ENCODE measurements around the gene CEND1. TPM values are rescaled to one million over a fixed set of nuclear protein-coding genes. Genes with fewer than 3 reads are reported as not detected.

The CEND1 gene
- total and polyA plus RNA-seq, 2 of the 13 experiments (the other 11 are each of a cell fraction or from before 2014, with no cell fraction given): not detected

GRCh38 chr11:777288-778255 lies 12.3 kb downstream of the CEND1 start, which contains the start of gene GATD1 (continued):
- TF ChIP-seq KLF16 (CRISPR knock-in tag; IDR thresholded peaks at IDR 0.05) (no peak), ZBED4 (CRISPR knock-in tag; IDR thresholded peaks at IDR 0.05; ENCODE audit: borderline replicate concordance) (no peak), ZNF337 (CRISPR knock-in tag; IDR thresholded peaks at IDR 0.05; ENCODE audit: borderline replicate concordance, low read depth) (no peak), ZNF142 (CRISPR knock-in tag; IDR thresholded peaks at IDR 0.05) (no peak), MTA3 (CRISPR knock-in tag; IDR thresholded peaks at IDR 0.05) (no peak), ZNF83 (CRISPR knock-in tag; IDR thresholded peaks at IDR 0.05; ENCODE audit: borderline replicate concordance) (no peak), CENPT (CRISPR knock-in tag; IDR thresholded peaks at IDR 0.05; ENCODE audit: low read depth) (peak; percentile 84; the same call in 1 of the 2 replicates), ZFP36L1 (CRISPR knock-in tag; IDR thresholded peaks at IDR 0.05) (no peak), CHD4 (IDR thresholded peaks at IDR 0.05; ENCODE audit: borderline replicate concordance, low read length) (no peak), HNF4G (IDR thresholded peaks at IDR 0.05; ENCODE audit: borderline replicate concordance, low read depth, low read length) (0 out of 2 replicates have a peak, but pooled peaks have one; percentile 8), HNF4G (CRISPR knock-in tag; IDR thresholded peaks at IDR 0.05; ENCODE audit: borderline replicate concordance, low read depth) (0 out of 2 replicates have a peak, but pooled peaks have one; percentile 19), ZNF580 (CRISPR knock-in tag; IDR thresholded peaks at IDR 0.05; ENCODE audit: borderline replicate concordance, low read depth) (0 out of 2 replicates have a peak, but pooled peaks have one; percentile 26), ZFP91 (CRISPR knock-in tag; IDR thresholded peaks at IDR 0.05; ENCODE audit: borderline replicate concordance) (peak; percentile 69)

Data from HepG2 (cell line).